ENCODE measurements around the gene GZMH.
"Not testable (repeated sequence)": the region's sequence is repeated elsewhere in the genome, so short reads cannot be mapped to it uniquely, and the experiment has no call there.

Gene GZMH

GRCh38 chr14:24609655-24610344 lies at the start of gene GZMH:
Gene GZMH (minus strand): TSS chr14:24609685. CDS start chr14:24609613, 72 bp downstream.
- DNase-seq: no peak

- DNase-seq: not testable (repeated sequence)
Measured at GRCh38 chr14:24648361-24648760, 38.9 kb upstream of the GZMH start.

- no peak for DNase-seq
Measured at GRCh38 chr14:24639905-24640304, 30.4 kb upstream of the GZMH start.

GRCh38 chr14:24639270-24639669 lies 29.8 kb upstream of the GZMH start:
- DNase-seq: no peak

GRCh38 chr14:24634158-24634557 lies 24.7 kb upstream of the GZMH start, which contains the start of gene GZMB:
Gene GZMB (minus strand): TSS chr14:24634190. CDS start chr14:24634160, 30 bp downstream.
- DNase-seq: peak; percentile 6

GRCh38 chr14:24633353-24633752 lies 23.9 kb upstream of the GZMH start:
- DNase-seq: no peak

- no peak for DNase-seq
Measured at GRCh38 chr14:24632761-24633160, 23.3 kb upstream of the GZMH start.

- DNase-seq: no peak
Measured at GRCh38 chr14:24632336-24632735, 22.9 kb upstream of the GZMH start.

GRCh38 chr14:24631749-24632335 lies 22.4 kb upstream of the GZMH start:
- DNase-seq: no peak

- peak; percentile 15 for DNase-seq
Measured at GRCh38 chr14:24630872-24631477, 21.5 kb upstream of the GZMH start.

- no peak for DNase-seq
Measured at GRCh38 chr14:24630087-24630871, 20.8 kb upstream of the GZMH start.

- DNase-seq: no peak
Measured at GRCh38 chr14:24629521-24629920, 20.0 kb upstream of the GZMH start.

- no peak for DNase-seq
Measured at GRCh38 chr14:24613747-24614146, 4.3 kb upstream of the GZMH start.

- no peak for DNase-seq
Measured at GRCh38 chr14:24613241-24613640, 3.8 kb upstream of the GZMH start.

- no peak for DNase-seq
Measured at GRCh38 chr14:24612196-24612595, 2.7 kb upstream of the GZMH start.

GRCh38 chr14:24607635-24608514 lies 1.6 kb downstream of the GZMH start:
- DNase-seq: no peak

- no peak for DNase-seq
Measured at GRCh38 chr14:24607081-24607480, 2.4 kb downstream of the GZMH start.

- no peak for DNase-seq
Measured at GRCh38 chr14:24606297-24606696, 3.2 kb downstream of the GZMH start.

- DNase-seq: peak; percentile 33
Measured at GRCh38 chr14:24605435-24606190, 3.9 kb downstream of the GZMH start.

- DNase-seq: no peak
Measured at GRCh38 chr14:24597403-24597802, 12.1 kb downstream of the GZMH start.

- DNase-seq: no peak
Measured at GRCh38 chr14:24595073-24595808, 14.2 kb downstream of the GZMH start.
